Thoracic aorta (tissue), 2 donors: ENCODE results near the gene NBL1. TPM values are rescaled to one million over a fixed set of nuclear protein-coding genes. Genes with fewer than 3 reads are reported as not detected.
A peak's percentile ranks its signal among the peaks of the same experiment; 100 is the strongest.

Experiments
- ATAC-seq: fragments of 150-250 bp; one replicate; pipeline ENCODE4 v1.8.0; 2017; ENCODE audit warnings: low read depth; ENCODE audit not compliant: insufficient number of reproducible peaks, low FRiP score
- DNase-seq: peaks from one replicate; pipeline ENCODE4 v3.0.0-alpha.2; 2020; ENCODE audit warnings: low spot score
- H3K27ac ChIP-seq, 2 donors: fragments of 200-600 bp; sonication (generic); 1 replicate in 1 of 2; 2 replicates in 1 of 2; pipeline ENCODE4 v1.5.1; 2016; ENCODE audit warnings: mild to moderate bottlenecking in 2 of 2, moderate library complexity in 2 of 2
- H3K27me3 ChIP-seq: fragments of 200-600 bp; sonication (generic); replicated peaks from 2 replicates; pipeline ENCODE4 v1.6.0; 2016; ENCODE audit warnings: mild to moderate bottlenecking; ENCODE audit not compliant: insufficient read depth
- H3K36me3 ChIP-seq: fragments of 200-600 bp; sonication (generic); one replicate; pipeline ENCODE4 v1.5.1; 2016
- H3K4me1 ChIP-seq, 2 donors: fragments of 200-600 bp; sonication (generic); 1 replicate in 1 of 2; 2 replicates in 1 of 2; pipeline versions ENCODE4 v1.5.1 to v1.6.0; 2016; ENCODE audit warnings: low read depth in 2 of 2, mild to moderate bottlenecking in 1 of 2; ENCODE audit not compliant: control insufficient read depth in 1 of 2
- H3K4me3 ChIP-seq: fragments of 200-600 bp; sonication (generic); 2 replicates; pipeline ENCODE4 v1.5.1; 2016; ENCODE audit warnings: mild to moderate bottlenecking
- H3K9me3 ChIP-seq: fragments of 200-600 bp; sonication (generic); 2 replicates; pipeline ENCODE4 v1.5.1; 2016
- CTCF ChIP-seq: fragments of 200-600 bp; sonication (generic); IDR thresholded peaks from one replicate; pipeline ENCODE4 v1.5.1; 2019; ENCODE audit warnings: antibody characterized with exemption
- total RNA-seq, 2 donors: library from RNA; depleted of rRNA; stranded (reverse); fragments of >200 nt; gene quantifications; one replicate each; pipeline versions ENCODE4 v1.1.0 to v1.2.3, GENCODE V29; 2016

NBL1 gene
- total RNA-seq, 2 donors from 2014 or later, result 77.0 to 82.0 TPM

- H3K4me1 ChIP-seq, result peaks cover 0 to 8% of the 10 kb centered on the region in 2 donors
These were observed 14.1 kb downstream of the NBL1 start for GRCh38 chr1:19658186-19658585.

GRCh38 chr1:19661721-19662228 lies 17.7 kb downstream of the NBL1 start:
- peaks cover 9% of the 10 kb centered on the region for H3K36me3 ChIP-seq
- no peaks in the 10 kb centered on the region for H3K9me3 ChIP-seq
- ATAC-seq (no peak), DNase-seq (no peak)
- peak; percentile 83 for TF ChIP-seq CTCF
- H3K27ac ChIP-seq, result no peak overlapping the region
- no peak overlapping the region for H3K4me3 ChIP-seq
- H3K4me1 ChIP-seq, result peaks cover 0 to 15% of the 10 kb centered on the region in 2 donors
- peaks cover 20% of the 10 kb centered on the region for H3K27me3 ChIP-seq

More at GRCh38 chr1:19658186-19658585, 14.1 kb downstream of the NBL1 start:
- Histone ChIP-seq H3K27ac (no peak overlapping the region), H3K36me3 (peaks cover 18% of the 10 kb centered on the region), H3K4me3 (no peak overlapping the region), H3K9me3 (no peaks in the 10 kb centered on the region), H3K27me3 (peaks cover 5% of the 10 kb centered on the region)
- no peak for TF ChIP-seq CTCF
- DNase-seq, result no peak
- ATAC-seq, result no peak

- no peak overlapping the region for H3K4me3 ChIP-seq
- no peak overlapping the region for H3K27ac ChIP-seq
- H3K36me3 ChIP-seq, result peaks cover 5% of the 10 kb centered on the region
- no peak for TF ChIP-seq CTCF
- ATAC-seq (no peak), DNase-seq (no peak)
- peaks cover 0 to 15% of the 10 kb centered on the region in 2 donors for H3K4me1 ChIP-seq
- no peaks in the 10 kb centered on the region for H3K9me3 ChIP-seq
- H3K27me3 ChIP-seq, result peaks cover 20% of the 10 kb centered on the region
These were observed 18.2 kb downstream of the NBL1 start for GRCh38 chr1:19662313-19662712.

- Histone ChIP-seq H3K9me3 (no peaks in the 10 kb centered on the region), H3K36me3 (no peaks in the 10 kb centered on the region), H3K27ac (no peak within 1 kb of the TSS), H3K4me3 (peak within 1 kb of the TSS; percentile 47), H3K4me1 (peaks cover 0 to 15% of the 10 kb centered on the region in 2 donors), H3K27me3 (peaks cover 20% of the 10 kb centered on the region)
- no peak for DNase-seq
- no peak for ATAC-seq
- TF ChIP-seq CTCF, result no peak
These were observed 20.5 kb downstream of the NBL1 start, which contains the start of gene HTR6 for GRCh38 chr1:19664453-19665185. Gene HTR6, plus strand, starts transcription at chr1:19664875. Its CDS starts 879 bp downstream, at chr1:19665754.

- peaks cover 20% of the 10 kb centered on the region for H3K27me3 ChIP-seq
These were observed 21.0 kb downstream of the NBL1 start for GRCh38 chr1:19665186-19665495.

More at GRCh38 chr1:19665186-19665495, 21.0 kb downstream of the NBL1 start:
- H3K4me1 ChIP-seq, result peaks cover 0 to 15% of the 10 kb centered on the region in 2 donors
- H3K36me3 ChIP-seq, result no peaks in the 10 kb centered on the region
- ATAC-seq, result no peak
- no peaks in the 10 kb centered on the region for H3K9me3 ChIP-seq
- no peak for DNase-seq
- peak overlapping the region; percentile 47 for H3K4me3 ChIP-seq
- no peak for TF ChIP-seq CTCF
- H3K27ac ChIP-seq, result no peak overlapping the region
